T-helper 2 cell treated with Interferon-gamma antibody and Interleukin-4, amounts not matched to agents 5 μg/mL and 100 μg/mL, for 36 hours (primary cell): Measurements from ENCODE around the gene SLC26A6.

Source experiments
- DNase-seq: peaks from one replicate; pipeline ENCODE4 v3.0.0; 2021; ENCODE audit warnings: low spot score
- H3K27ac Mint-ChIP-seq: one replicate; pipeline ENCODE4 v1.8.0; 2021; ENCODE audit warnings: mild to moderate bottlenecking, mixed read lengths
- H3K27me3 Mint-ChIP-seq: one replicate; pipeline ENCODE4 v1.8.0; 2021; ENCODE audit warnings: low read depth, mixed read lengths
- H3K36me3 Mint-ChIP-seq: one replicate; pipeline ENCODE4 v1.8.0; 2021; ENCODE audit warnings: low read depth, mixed read lengths
- H3K4me1 Mint-ChIP-seq: one replicate; pipeline ENCODE4 v1.8.0; 2021; ENCODE audit warnings: low read depth, mixed read lengths
- H3K4me3 Mint-ChIP-seq: one replicate; pipeline ENCODE4 v1.8.0; 2022; ENCODE audit warnings: mild to moderate bottlenecking, moderate library complexity, mixed read lengths
- H3K9me3 Mint-ChIP-seq: one replicate; pipeline ENCODE4 v1.8.0; 2021; ENCODE audit warnings: mixed read lengths

The SLC26A6 gene

DNA sequence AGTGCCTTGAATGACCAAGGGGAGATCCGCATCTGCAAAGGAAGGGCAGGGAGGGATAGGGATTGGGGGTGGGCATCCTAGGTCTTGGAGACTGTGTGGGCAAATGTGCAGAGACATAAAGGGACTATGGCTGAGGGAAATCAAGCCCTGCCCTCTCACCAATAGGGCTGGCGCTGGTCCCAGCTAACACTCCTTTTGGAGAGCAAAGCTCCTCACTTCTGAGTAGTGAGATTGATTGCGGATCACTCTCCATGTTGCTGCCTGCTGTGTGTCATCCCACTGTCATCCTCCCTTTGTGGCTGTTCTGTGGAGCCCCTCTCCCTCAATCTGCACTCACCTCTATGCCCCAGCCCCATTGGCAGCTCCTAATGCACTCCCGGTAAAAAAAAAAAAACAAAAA lies 29.7 kb upstream of the SLC26A6 start:
- Mint-ChIP-seq H3K27me3 (peaks cover 7% of the 10 kb centered on the region), H3K4me3 (no peak overlapping the region), H3K4me1 (peaks cover 14% of the 10 kb centered on the region), H3K27ac (no peak overlapping the region), H3K36me3 (peaks cover 2% of the 10 kb centered on the region), H3K9me3 (no peaks in the 10 kb centered on the region)
- DNase-seq = no peak

DNA sequence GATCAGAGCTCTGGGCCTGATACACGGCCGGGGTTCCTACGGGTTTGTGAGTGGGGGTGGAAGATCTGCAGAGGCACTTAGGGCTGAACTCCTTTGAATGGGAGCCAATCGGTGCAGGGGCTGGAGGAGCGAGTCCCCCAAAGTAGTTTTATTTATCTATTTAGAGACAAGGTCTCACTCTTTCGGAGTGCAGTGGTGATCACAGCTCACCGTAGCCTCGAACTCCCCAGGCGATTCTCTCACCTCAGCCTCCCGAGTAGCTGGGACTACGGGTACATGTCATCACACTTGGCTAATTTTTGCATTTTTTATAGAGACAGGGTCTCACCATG lies 29.0 kb upstream of the SLC26A6 start:
- H3K9me3 Mint-ChIP-seq = no peaks in the 10 kb centered on the region
- H3K36me3 Mint-ChIP-seq = peaks cover 2% of the 10 kb centered on the region
- H3K27ac Mint-ChIP-seq = peak overlapping the region; percentile 98
- peak overlapping the region; percentile 96 for H3K4me3 Mint-ChIP-seq
- DNase-seq = no peak
- H3K4me1 Mint-ChIP-seq = peaks cover 14% of the 10 kb centered on the region
- H3K27me3 Mint-ChIP-seq = peaks cover 11% of the 10 kb centered on the region

DNA sequence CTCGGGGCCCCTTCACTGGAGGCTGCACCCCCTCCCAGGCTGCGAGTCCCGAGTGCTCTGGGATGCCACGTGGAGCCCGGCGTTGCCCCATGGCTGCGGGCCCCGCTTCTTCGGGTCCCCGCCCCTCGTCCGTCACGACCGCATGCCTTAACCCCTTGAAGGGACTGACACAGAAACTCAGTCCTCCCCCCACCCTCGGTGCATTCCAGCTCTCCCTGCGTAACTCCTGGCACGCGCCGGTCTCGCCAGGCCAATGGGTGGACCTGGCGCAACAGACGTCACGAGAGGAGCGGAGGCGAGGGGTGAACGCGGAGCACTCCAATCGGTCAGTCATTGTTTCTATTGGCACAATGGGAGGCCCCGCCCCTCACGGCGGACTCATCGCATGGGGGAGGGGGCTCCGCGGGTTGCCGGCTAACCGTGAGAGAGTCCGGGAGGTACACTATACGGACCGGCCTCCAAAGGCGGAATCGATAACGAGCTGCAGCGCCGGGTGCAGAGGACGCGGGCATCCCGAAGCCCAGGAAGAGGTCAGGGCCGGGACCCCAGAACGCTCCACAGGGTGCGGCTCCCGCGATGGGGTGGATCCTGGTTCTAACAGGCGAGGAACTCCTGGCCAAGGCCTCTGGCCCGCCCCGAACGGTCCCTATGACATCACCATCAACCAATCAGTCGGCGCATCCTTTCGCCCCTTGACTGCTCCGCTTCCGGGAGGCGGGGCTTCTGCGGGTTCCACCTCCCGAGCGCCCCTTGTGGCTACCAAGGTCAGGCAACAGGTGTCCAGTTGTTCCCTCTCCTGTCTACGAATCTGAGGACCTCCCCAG lies 28.4 kb upstream of the SLC26A6 start:
- peaks cover 14% of the 10 kb centered on the region for H3K4me1 Mint-ChIP-seq
- peak overlapping the region; percentile 96 for H3K4me3 Mint-ChIP-seq
- peaks cover 11% of the 10 kb centered on the region for H3K27me3 Mint-ChIP-seq
- H3K9me3 Mint-ChIP-seq = no peaks in the 10 kb centered on the region
- peak overlapping the region; percentile 98 for H3K27ac Mint-ChIP-seq
- peaks cover 2% of the 10 kb centered on the region for H3K36me3 Mint-ChIP-seq
- DNase-seq = peak; percentile 96

DNA sequence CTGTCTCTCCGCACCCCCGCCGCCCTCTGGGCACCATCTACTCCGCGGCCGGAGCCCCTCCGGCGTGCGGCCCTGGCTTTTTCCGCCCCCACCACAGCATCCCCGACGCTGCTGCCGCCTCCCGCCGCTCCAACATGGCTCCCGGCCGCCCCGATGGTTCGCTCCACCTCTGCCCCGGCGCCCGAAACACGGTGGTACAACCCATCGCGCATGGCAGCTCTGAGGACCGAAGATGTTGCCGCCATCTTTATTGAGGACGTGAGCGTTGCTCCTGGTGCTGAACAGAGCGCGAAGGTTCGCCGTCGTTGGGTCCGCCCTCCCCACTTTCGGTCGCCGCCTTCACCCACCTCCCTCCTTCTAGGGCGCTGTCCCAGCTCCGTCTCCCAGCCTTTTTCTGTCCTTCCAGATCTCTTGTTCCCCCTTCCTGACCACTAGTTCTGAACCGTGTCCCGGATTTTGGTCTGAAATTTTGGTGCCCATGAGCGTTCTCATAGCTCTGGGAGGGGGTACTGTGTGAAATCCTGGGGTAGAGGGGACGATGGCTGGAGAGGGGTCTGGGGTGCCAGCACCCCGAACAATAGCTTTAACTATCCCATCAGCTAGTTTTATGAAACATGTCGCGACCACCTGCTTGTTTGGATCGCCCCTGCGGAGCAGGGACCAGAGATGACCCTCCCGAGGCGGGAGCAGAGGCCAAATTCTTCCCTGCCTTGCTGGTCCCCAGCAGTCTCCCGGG lies 27.7 kb upstream of the SLC26A6 start, which contains the start of gene CELSR3:
Gene CELSR3, minus strand, starts transcription at position 134 of the 736 bp plus-strand sequence. CDS start 252 bp downstream, outside the sequence.
- H3K4me1 Mint-ChIP-seq = peaks cover 14% of the 10 kb centered on the region
- peak; percentile 77 for DNase-seq
- no peaks in the 10 kb centered on the region for H3K9me3 Mint-ChIP-seq
- H3K27me3 Mint-ChIP-seq = peaks cover 11% of the 10 kb centered on the region
- peak within 1 kb of the TSS; percentile 98 for H3K27ac Mint-ChIP-seq
- H3K4me3 Mint-ChIP-seq = peak within 1 kb of the TSS; percentile 96
- H3K36me3 Mint-ChIP-seq = peaks cover 2% of the 10 kb centered on the region

DNA sequence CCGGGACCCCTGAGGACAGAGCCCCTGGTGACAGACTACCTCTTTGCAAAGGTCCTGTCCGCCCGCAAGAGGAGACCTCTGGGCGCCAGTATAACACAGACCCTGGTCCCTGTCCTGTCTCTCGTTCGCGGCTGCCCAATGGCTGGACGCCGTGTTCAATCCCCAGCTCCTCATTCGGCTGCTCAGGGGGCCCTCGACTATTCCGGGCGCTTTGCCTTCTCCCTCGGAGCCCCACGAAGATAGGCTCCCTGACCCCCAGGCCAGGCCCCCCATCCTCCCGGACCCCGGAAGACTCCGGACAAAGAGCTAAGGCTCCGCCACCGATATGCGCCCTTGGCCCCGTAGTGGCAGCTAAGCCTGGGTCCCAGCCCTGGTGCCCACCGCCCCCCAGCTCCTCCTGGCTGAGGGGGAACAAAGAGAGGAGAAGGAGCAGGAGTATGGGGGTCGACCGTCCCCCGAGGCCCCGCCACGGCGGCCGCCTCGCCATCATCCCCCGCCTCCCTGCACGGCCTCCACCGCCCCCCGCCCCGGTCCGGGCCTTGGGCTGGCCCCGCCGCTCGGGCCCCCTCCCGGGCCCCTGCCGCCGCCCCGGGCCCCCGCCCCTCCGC lies 27.0 kb upstream of the SLC26A6 start:
- Mint-ChIP-seq H3K36me3 (peaks cover 2% of the 10 kb centered on the region), H3K9me3 (no peaks in the 10 kb centered on the region), H3K4me3 (peak overlapping the region; percentile 50), H3K27ac (no peak overlapping the region), H3K4me1 (peaks cover 14% of the 10 kb centered on the region), H3K27me3 (peaks cover 11% of the 10 kb centered on the region)
- no peak for DNase-seq

DNA sequence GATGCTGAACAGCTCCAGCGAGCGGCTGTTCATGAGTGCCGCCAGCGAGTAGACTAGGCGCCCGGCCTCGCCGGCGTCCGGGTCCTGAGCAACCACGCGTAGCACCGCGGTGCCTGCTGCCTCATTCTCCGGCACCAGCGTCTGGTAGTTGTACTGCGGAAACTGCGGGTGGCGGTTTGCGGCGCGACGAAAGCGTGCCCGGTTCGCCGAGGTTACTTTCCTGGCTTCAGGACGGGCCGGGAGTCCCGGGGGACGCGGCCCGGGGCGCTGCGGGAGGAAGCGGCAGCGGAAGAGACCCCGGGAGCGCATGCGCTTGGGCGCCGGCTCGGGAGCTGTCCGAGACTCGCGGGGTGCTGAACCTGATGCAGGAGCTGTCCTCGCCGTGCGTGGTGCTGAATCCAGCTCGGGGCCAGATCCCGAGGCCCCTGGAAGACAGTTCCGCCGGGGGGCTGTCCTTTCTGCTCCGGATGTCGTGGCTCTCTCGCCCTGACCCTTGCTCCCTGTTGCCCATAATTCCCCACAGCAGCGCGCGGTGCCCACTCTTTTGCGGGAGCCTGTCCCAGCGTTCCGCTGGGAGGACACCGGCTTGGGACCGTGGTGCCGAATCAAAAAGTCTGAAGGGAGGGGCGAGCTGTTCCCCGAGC lies 26.4 kb upstream of the SLC26A6 start:
- DNase-seq = peak; percentile 78
- Mint-ChIP-seq H3K27ac (no peak overlapping the region), H3K36me3 (peaks cover 2% of the 10 kb centered on the region), H3K4me1 (peaks cover 14% of the 10 kb centered on the region), H3K9me3 (no peaks in the 10 kb centered on the region), H3K4me3 (peak overlapping the region; percentile 50), H3K27me3 (peaks cover 11% of the 10 kb centered on the region)

DNA sequence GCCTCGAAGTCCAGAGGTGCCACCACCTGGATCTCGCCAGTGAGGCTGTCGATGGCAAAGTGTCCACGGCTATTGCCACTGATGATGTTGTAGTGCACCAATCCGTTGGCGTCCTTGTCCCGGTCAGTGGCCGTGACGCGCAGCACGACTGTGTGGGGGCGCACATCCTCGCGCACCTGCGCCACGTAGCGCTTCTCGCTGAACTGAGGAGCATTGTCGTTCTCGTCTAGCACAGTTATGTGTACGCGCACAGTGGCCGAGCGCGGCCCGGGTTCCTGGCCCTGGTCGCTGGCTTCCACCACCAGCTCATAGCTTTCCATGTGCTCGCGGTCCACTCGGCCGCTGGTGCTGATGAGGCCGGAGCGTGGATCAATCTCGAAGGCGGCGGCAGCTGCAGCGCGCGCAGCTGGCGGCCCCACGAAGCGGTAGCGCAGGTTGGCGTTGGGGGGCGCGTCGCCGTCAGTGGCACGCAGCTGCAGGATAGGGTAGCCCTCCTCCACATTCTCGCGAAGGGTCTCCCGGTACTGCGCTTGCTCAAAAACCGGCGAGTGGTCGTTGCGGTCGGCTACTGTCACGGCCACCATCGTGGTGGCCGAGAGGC lies 25.6 kb upstream of the SLC26A6 start:
- no peak for DNase-seq
- H3K4me1 Mint-ChIP-seq = peaks cover 15% of the 10 kb centered on the region
- no peaks in the 10 kb centered on the region for H3K9me3 Mint-ChIP-seq
- peaks cover 11% of the 10 kb centered on the region for H3K27me3 Mint-ChIP-seq
- H3K4me3 Mint-ChIP-seq = no peak overlapping the region
- H3K36me3 Mint-ChIP-seq = no peaks in the 10 kb centered on the region
- H3K27ac Mint-ChIP-seq = no peak overlapping the region

DNA sequence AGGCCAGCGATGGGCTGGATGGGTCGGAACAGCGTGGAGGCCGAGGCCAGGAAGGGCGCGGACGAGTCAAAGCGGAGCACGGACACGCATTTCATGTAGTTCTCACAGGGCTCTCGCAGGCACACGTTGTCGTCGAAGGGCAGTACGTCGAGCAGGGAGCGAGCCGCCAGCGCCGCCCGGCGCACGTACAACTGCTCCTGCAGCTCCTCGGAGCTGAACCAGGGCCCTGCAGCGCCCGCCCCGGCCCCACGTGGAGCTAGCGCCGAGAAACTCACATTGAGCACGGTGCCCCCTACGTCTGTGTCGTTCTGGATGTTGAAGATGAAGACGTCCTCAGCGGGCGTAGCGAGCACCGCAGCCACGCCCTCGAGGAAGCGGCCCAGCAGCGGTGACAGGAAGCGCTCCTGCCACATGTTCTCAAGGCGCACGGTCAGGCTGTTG lies 21.6 kb upstream of the SLC26A6 start:
- Mint-ChIP-seq H3K9me3 (no peaks in the 10 kb centered on the region), H3K36me3 (peaks cover 6% of the 10 kb centered on the region), H3K27me3 (peaks cover 5% of the 10 kb centered on the region), H3K4me1 (peaks cover 10% of the 10 kb centered on the region), H3K27ac (peak overlapping the region; percentile 80), H3K4me3 (peak overlapping the region; percentile 73)
- DNase-seq = peak; percentile 33

DNA sequence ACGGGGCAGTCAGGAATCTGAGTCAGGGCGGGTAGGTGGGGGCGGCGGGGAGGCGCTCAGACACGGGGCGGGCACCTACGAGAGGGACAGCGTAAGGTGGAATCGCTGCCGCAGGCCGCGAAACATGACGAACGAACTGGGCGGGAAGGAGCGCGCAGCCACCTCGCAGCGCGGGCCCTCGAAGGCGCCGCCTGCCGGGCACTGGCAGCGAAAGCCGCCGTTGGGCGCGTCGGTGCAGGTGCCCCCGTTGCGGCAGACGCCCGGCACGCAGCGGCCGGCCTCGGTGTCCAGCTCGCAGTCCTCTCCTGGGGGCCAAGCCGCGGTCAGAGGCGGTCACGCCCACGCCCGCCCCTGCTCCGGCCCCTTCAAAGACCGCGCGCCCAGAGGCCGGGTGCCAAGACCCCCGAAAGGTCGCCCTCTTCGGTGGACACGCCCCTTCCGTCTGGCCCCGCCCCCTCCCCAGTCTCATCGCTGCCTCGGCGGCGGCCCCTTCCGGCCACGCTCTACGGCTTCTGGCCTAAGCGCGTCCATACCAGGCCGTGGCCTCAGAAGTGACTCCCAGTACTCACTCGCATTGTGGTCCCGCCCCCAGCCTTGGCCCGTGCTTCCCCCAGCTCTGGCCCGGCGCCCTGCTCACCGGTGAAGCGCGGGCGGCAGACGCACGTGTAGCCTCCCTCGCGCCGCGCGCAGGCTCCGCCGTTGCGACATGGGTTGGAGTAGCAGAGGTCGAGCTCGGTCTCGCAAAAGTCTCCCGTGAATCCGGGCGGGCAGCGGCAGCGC lies 21.0 kb upstream of the SLC26A6 start:
- peak overlapping the region; percentile 87 for H3K27ac Mint-ChIP-seq
- peaks cover 6% of the 10 kb centered on the region for H3K36me3 Mint-ChIP-seq
- peak overlapping the region; percentile 75 for H3K4me3 Mint-ChIP-seq
- peaks cover 3% of the 10 kb centered on the region for H3K27me3 Mint-ChIP-seq
- H3K9me3 Mint-ChIP-seq = no peaks in the 10 kb centered on the region
- peaks cover 10% of the 10 kb centered on the region for H3K4me1 Mint-ChIP-seq
- peak; percentile 89 for DNase-seq

DNA sequence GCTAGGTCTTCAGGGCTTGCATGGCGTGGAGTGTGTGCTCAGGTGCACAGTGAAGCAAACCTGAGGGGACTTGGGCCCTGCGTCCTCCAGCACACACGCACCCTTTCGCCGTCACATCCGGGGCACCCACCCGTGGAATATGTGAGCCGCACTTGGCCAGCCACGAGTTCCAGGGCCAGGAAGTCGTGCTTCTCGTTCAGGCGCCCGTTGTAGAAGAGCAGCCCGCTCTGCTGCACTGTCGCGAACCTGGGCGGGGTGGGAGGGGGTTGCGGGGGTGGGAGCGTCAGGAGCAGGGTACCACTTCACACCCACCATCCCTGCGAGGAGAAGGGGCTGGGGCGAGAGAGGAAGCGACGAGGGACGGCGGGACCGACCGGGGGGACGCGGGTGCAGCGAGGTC lies 20.3 kb upstream of the SLC26A6 start:
- peaks cover 10% of the 10 kb centered on the region for H3K4me1 Mint-ChIP-seq
- peak overlapping the region; percentile 75 for H3K4me3 Mint-ChIP-seq
- peak overlapping the region; percentile 87 for H3K27ac Mint-ChIP-seq
- peak; percentile 62 for DNase-seq
- no peaks in the 10 kb centered on the region for H3K9me3 Mint-ChIP-seq
- peaks cover 6% of the 10 kb centered on the region for H3K36me3 Mint-ChIP-seq
- H3K27me3 Mint-ChIP-seq = peaks cover 3% of the 10 kb centered on the region

DNA sequence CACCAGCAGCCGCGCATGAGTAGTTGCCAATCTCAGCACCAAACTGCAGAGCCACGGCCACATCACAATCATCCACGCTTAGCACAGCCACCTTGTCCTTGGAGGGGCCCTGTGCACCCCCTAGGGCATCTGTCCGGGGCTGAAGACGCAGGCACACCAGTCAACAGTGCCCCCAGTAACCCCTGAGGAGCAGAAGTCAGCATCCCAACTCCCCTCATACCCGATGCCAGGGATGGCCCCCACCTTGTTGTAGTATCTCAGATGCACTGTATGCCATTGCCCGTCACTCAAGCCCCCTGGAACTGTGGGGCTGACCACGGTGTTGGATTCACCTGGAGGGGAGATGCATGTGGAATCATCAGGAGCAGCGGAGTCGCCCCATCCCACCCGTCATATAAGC lies 19.8 kb upstream of the SLC26A6 start:
- Mint-ChIP-seq H3K36me3 (peaks cover 6% of the 10 kb centered on the region), H3K4me1 (peaks cover 10% of the 10 kb centered on the region), H3K27me3 (peaks cover 3% of the 10 kb centered on the region), H3K27ac (peak overlapping the region; percentile 87), H3K4me3 (peak overlapping the region; percentile 75), H3K9me3 (no peaks in the 10 kb centered on the region)
- no peak for DNase-seq

DNA sequence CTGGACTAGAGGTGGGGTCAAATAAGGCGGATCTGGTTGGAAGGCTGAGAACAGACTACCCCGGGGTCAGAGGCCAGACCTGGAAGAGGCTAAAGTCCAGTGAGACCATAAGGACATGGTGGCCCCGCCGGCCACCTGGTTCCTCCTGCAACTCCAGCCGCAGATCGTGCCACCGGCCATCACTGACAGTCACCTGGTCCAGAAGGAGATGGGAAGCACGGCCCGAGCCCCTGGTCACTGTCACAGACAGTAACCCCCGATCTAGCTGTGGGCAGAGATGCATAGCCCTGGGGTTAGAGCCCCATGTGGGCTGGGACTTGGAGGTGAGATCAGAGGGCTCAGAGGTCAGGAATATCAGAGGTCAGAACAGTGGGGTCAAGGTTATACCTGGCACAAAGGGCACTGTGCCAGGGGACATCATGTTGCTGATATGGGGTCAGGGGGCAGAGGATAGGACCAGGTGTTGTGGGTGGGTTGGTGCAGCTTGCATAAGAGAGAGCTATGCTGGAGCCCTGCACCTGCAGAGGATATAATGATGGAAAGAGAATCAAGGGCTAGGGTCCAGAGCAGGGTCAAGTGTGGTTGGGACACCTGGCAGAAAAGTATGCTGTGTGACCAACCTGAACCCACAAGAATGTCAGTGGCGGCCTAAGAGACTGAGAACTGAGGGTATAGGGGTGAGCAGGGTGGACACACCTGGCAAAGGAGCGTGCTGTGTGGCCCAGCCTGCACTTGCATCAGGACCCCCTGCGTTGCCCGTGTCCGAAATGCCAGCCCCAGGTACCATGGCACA lies 17.9 kb upstream of the SLC26A6 start:
- DNase-seq = no peak
- Mint-ChIP-seq H3K4me1 (peaks cover 10% of the 10 kb centered on the region), H3K27me3 (no peaks in the 10 kb centered on the region), H3K4me3 (no peak overlapping the region), H3K36me3 (peaks cover 6% of the 10 kb centered on the region), H3K27ac (peak overlapping the region; percentile 54), H3K9me3 (no peaks in the 10 kb centered on the region)
